Ovary (tissue), 3 donors: ENCODE measurements around the gene LIM2.

Source experiments
- CTCF ChIP-seq, 3 donors: fragments of 450-650 bp in 2 of 3; fragments of 200-600 bp in 1 of 3; IDR thresholded peaks; one replicate each; pipeline versions ENCODE4 v1.5.1 to v1.8.0; 2016 to 2022; ENCODE audit warnings: antibody characterized with exemption in 3 of 3, mild to moderate bottlenecking in 1 of 3
- EP300 ChIP-seq: sonication (generic); formaldehyde crosslinking; IDR thresholded peaks from one replicate; pipeline ENCODE4 v1.6.1; 2017; ENCODE audit warnings: antibody characterized with exemption
- donor health status: DM: no; HTN: no; CAD: no.

- TF ChIP-seq EP300, result no peak
- peak; percentile 84 to 94 (median 90) for TF ChIP-seq CTCF (IDR thresholded peaks at IDR 0.05)
Measured at GRCh38 chr19:51338563-51339312, 49.0 kb downstream of the LIM2 start.
